Measurements from ENCODE around the gene TARS1.
A peak's percentile ranks its signal among the peaks of the same experiment; 100 is the strongest.
"Not testable (repeated sequence)": the region's sequence is repeated elsewhere in the genome, so short reads cannot be mapped to it uniquely, and the experiment has no call there.

The TARS1 gene

GRCh38 chr5:33435893-33436490, 4.8 kb upstream of the TARS1 start:
- H3K27ac ChIP-seq; POLR2A ChIA-PET (ENCODE audit: low non-redundant PET): not testable (repeated sequence)
- TF ChIP-seq CTCF (conservative IDR thresholded peaks at IDR 0.05; ENCODE audit: low read depth), result peak; percentile 88
- DNase-seq (ENCODE audit: low spot score), result peak; percentile 72
- CTCF ChIA-PET, result interaction anchor here (0.6 to 1.3 kb wide), 5 partner anchors 280 to 1000 kb away, joined by 3 to 5 read pairs (median 4); no protein-coding TSS in a partner anchor

- CTCF ChIA-PET, result interaction anchor here (0.8 kb wide), 1 partner anchor 150 kb away, joined by 3 read pairs; no protein-coding TSS in a partner anchor
- POLR2A ChIA-PET (ENCODE audit: low non-redundant PET), result no interaction called here
- H3K27ac ChIP-seq, result no peak overlapping the region
- no peak for DNase-seq (ENCODE audit: low spot score)
- TF ChIP-seq CTCF (conservative IDR thresholded peaks at IDR 0.05; ENCODE audit: low read depth), result no peak
Observed at GRCh38 chr5:33438996-33439395, 1.8 kb upstream of the TARS1 start.

- CTCF ChIA-PET, result no interaction called here
- TF ChIP-seq CTCF (conservative IDR thresholded peaks at IDR 0.05; ENCODE audit: low read depth), result no peak
- H3K27ac ChIP-seq, result peak overlapping the region; percentile 97
- POLR2A ChIA-PET (ENCODE audit: low non-redundant PET), result no interaction called here
- no peak for DNase-seq (ENCODE audit: low spot score)
Observed at GRCh38 chr5:33439905-33440481, 772 bp upstream of the TARS1 start.

- H3K27ac ChIP-seq, result peak overlapping the region; percentile 97
- DNase-seq (ENCODE audit: low spot score), result peak; percentile 67
- POLR2A ChIA-PET (ENCODE audit: low non-redundant PET), result no interaction called here
- no peak for TF ChIP-seq CTCF (conservative IDR thresholded peaks at IDR 0.05; ENCODE audit: low read depth)
- CTCF ChIA-PET, result interaction anchor here (0.7 kb wide), 1 partner anchor 1587 kb away, joined by 3 read pairs; no protein-coding TSS in a partner anchor
Observed at GRCh38 chr5:33441241-33442177, 744 bp downstream of the TARS1 start.

- CTCF ChIA-PET, result no interaction called here
- DNase-seq (ENCODE audit: low spot score), result no peak
- no peak overlapping the region for H3K27ac ChIP-seq
- POLR2A ChIA-PET (ENCODE audit: low non-redundant PET), result no interaction called here
- no peak for TF ChIP-seq CTCF (conservative IDR thresholded peaks at IDR 0.05; ENCODE audit: low read depth)
Observed at GRCh38 chr5:33444542-33444941, 3.8 kb downstream of the TARS1 start.

GRCh38 chr5:33445798-33446197, 5.0 kb downstream of the TARS1 start:
- no peak for DNase-seq (ENCODE audit: low spot score)
- no peak overlapping the region for H3K27ac ChIP-seq
- POLR2A ChIA-PET (ENCODE audit: low non-redundant PET), result no interaction called here
- CTCF ChIA-PET, result no interaction called here
- TF ChIP-seq CTCF (conservative IDR thresholded peaks at IDR 0.05; ENCODE audit: low read depth), result no peak

All from RWPE1 (cell line).